T-helper 2 cell treated with Interferon-gamma antibody and Interleukin-4, amounts not matched to agents 5 μg/mL and 100 μg/mL, for 36 hours (primary cell): ENCODE measurements around the gene AKR7A3.
"Not testable (repeated sequence)": the region's sequence is repeated elsewhere in the genome, so short reads cannot be mapped to it uniquely, and the experiment has no call there.

ENCODE experiments used
- DNase-seq: peaks from one replicate; pipeline ENCODE4 v3.0.0; 2021; ENCODE audit warnings: low spot score
- H3K27ac Mint-ChIP-seq: one replicate; pipeline ENCODE4 v1.8.0; 2021; ENCODE audit warnings: mild to moderate bottlenecking, mixed read lengths
- H3K27me3 Mint-ChIP-seq: one replicate; pipeline ENCODE4 v1.8.0; 2021; ENCODE audit warnings: low read depth, mixed read lengths
- H3K36me3 Mint-ChIP-seq: one replicate; pipeline ENCODE4 v1.8.0; 2021; ENCODE audit warnings: low read depth, mixed read lengths
- H3K4me1 Mint-ChIP-seq: one replicate; pipeline ENCODE4 v1.8.0; 2021; ENCODE audit warnings: low read depth, mixed read lengths
- H3K4me3 Mint-ChIP-seq: one replicate; pipeline ENCODE4 v1.8.0; 2022; ENCODE audit warnings: mild to moderate bottlenecking, moderate library complexity, mixed read lengths
- H3K9me3 Mint-ChIP-seq: one replicate; pipeline ENCODE4 v1.8.0; 2021; ENCODE audit warnings: mixed read lengths

Gene AKR7A3

DNA sequence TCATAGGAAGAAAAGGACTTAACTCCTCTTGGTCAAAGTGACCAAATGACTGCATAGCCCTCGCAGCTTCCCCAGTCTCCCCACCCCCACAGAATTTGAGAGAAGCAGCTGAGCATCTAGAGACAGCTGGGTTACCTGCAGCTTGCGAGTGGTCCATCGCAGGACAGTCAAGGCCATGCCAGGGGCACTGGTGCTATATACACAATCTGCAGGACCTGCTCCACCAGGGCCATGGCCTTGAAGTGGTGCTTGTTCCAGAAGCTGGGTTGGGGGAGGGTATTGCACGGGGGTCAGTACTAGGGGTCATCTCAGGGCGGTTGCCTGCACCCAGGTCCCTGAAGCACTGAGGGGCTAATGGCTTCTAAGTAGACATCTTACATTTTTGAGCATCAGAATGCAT is 26.5 kb downstream of the AKR7A3 start:
- no peaks in the 10 kb centered on the region for H3K27me3 Mint-ChIP-seq
- no peaks in the 10 kb centered on the region for H3K9me3 Mint-ChIP-seq
- peaks cover 2% of the 10 kb centered on the region for H3K4me1 Mint-ChIP-seq
- H3K27ac Mint-ChIP-seq: no peak overlapping the region
- no peak for DNase-seq
- no peak overlapping the region for H3K4me3 Mint-ChIP-seq
- H3K36me3 Mint-ChIP-seq: peaks cover 15% of the 10 kb centered on the region

DNA sequence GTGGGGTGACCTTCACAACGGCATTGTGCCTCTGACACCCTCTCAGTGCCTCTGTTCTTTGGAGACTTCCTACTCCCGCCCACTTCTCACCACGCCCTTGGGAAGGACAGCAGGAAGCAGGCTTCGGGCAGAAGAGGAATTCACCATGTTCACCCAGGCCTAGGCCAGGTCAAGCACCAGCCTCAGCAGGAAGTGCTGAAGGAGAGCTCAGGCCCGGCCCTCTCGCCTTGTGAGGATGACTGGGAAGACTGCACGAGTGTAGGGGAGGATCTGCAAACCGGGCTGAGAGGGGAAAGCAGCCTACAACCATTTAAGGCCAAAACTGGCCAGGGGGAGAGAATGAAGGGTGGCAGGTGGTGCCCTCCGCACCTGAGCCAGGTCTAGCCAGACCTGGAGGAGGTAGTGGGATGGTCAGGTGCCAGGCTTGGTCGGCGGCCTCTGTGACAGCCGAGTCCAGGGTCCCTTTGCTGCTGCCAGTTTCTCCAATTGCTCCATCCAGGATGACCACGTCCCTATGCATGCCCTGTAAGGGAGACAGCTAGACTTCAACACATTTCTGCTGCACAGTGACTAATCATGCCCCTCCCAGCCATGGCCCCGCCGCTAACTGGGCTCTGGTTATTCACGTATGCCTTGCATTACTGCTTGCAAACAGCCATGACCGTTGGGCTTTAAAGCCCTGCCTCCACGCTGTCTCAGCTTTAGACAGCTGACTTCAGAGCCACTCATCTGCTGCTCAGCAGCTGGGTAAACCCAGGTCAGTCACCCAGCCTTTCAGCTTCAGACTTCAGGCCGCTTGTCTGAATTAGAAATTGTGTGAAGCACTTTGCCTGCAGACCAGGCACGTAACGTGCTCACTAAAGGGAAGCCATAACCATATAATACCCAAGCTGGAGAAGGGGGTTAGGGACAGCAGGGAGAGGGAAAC is 28.1 kb downstream of the AKR7A3 start:
- H3K27ac Mint-ChIP-seq: no peak overlapping the region
- no peaks in the 10 kb centered on the region for H3K27me3 Mint-ChIP-seq
- H3K9me3 Mint-ChIP-seq: no peaks in the 10 kb centered on the region
- peaks cover 25% of the 10 kb centered on the region for H3K36me3 Mint-ChIP-seq
- no peak for DNase-seq
- H3K4me3 Mint-ChIP-seq: no peak overlapping the region
- peaks cover 3% of the 10 kb centered on the region for H3K4me1 Mint-ChIP-seq

DNA sequence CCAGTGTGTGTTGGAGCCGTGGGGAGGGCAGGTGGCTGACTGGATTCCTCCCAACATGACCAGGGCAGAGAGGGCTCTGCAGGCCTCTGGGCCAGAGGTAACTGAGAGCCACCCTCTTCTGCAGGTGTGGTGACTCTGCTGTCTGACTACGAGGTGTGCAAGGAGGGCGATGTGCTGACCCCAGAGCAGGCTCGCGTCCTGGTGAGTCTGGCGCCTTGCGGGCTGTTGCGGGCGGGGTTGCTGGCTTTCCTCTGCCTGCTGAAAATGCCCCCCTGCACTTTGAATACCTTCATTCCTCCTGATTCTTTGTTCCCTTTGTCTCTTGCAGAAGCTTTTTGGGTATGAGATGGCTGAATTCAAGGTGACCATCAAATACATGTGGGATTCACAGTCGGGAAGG is 30.2 kb downstream of the AKR7A3 start:
- H3K27ac Mint-ChIP-seq: no peak overlapping the region
- no peaks in the 10 kb centered on the region for H3K9me3 Mint-ChIP-seq
- H3K27me3 Mint-ChIP-seq: no peaks in the 10 kb centered on the region
- H3K4me3 Mint-ChIP-seq: no peak overlapping the region
- H3K4me1 Mint-ChIP-seq: peaks cover 4% of the 10 kb centered on the region
- DNase-seq: no peak
- peaks cover 30% of the 10 kb centered on the region for H3K36me3 Mint-ChIP-seq

DNA sequence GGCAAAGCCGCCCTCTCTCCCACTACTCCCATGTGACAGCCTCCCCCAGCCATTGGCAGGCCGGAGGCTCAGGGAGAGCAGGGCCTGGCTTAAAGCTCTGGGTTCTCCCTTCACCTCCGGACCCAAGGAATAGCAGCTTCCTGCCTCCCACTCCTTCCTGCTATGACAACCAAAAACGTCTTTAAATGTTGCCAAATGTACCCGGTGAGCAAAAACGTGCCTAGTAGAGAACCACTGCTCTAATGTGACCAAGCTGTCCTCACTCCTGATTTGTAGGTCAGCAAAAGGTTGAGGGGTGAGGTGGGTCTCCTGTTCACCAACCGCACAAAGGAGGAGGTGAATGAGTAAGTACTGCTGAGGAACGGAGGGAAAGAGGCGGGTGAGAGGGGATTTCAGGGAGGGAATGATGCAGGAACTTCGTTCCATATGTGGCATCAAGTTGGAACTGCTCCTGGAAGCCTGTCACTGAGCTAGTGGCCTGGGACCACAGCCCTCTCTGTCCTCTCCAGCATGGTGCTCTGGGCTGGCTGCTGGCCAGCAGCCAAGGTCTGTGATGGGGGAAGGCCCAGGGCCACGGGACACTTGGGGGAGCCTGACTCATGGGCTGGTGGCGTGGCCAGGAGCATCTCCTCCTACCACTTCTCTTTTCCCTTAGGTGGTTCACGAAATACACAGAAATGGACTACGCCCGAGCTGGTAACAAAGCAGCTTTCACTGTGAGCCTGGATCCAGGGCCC is 31.2 kb downstream of the AKR7A3 start:
- DNase-seq: peak; percentile 32
- Mint-ChIP-seq H3K27ac (peak overlapping the region; percentile 57), H3K4me3 (no peak overlapping the region), H3K9me3 (no peaks in the 10 kb centered on the region), H3K27me3 (no peaks in the 10 kb centered on the region), H3K4me1 (peaks cover 9% of the 10 kb centered on the region), H3K36me3 (peaks cover 30% of the 10 kb centered on the region)

DNA sequence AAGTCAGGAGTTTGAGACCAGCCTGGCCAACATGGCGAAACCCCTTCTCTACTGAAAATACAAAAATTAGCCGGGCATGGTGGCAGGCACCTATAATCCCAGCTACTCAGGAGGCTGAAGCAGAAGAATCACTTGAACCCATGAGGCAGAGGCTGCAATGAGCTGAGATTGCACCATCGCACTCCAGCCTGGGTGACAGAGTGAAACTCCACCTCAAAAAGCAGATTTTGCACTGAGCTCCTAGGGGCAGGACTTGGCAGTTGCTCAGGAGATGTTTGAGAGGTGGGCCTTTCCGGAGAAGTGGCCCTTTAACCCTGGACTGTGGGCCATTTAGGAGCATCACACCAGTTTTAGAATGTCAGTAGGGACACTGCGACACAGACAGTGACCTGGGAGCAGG is 32.3 kb downstream of the AKR7A3 start:
- H3K36me3 Mint-ChIP-seq: peaks cover 32% of the 10 kb centered on the region
- H3K9me3 Mint-ChIP-seq, H3K4me3 Mint-ChIP-seq, H3K27me3 Mint-ChIP-seq, H3K4me1 Mint-ChIP-seq, H3K27ac Mint-ChIP-seq, DNase-seq: not testable (repeated sequence)

DNA sequence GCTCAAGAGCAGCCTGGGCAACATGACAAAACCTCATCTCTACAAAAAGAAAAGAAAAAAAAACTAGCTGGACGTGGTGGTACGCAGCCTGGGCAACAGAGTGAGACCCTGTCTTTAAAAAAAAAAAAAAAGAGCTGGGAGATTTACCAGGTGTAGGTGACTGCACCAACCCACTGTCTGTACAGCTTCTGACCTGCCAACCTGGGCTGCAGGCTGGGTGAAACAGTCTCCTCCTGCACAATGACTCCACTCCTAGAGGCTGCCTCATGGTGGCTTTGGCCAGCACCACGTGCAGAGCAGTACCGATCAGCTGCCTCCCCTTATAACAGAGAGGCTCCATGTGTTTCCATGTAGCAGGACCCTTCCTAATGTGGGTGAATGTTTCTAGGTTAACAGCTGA is 33.3 kb downstream of the AKR7A3 start:
- Mint-ChIP-seq H3K27ac (no peak overlapping the region), H3K4me3 (no peak overlapping the region), H3K36me3 (peaks cover 32% of the 10 kb centered on the region)

DNA sequence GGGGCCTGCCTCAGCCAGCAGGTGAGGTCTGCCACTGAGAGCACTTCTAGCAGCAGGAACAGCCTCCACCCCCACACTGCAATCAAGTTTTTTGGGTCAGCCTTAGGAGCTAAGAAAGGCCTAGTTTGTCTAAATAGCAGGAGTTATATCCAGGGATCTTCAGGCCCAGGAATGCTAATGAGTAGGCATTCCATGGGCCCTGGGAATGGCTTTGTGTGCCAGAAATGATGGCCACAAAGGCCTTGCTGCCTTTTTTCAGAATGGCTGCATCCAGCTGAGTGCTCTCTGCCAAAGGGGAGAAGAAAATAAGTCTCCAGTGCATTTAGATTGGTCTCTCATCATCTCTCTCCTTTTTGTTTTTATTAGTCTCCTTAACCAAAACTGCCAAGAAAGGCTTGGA is 34.2 kb downstream of the AKR7A3 start:
- Mint-ChIP-seq H3K9me3 (no peaks in the 10 kb centered on the region), H3K27me3 (no peaks in the 10 kb centered on the region), H3K27ac (no peak overlapping the region), H3K36me3 (peaks cover 27% of the 10 kb centered on the region), H3K4me1 (peaks cover 16% of the 10 kb centered on the region), H3K4me3 (no peak overlapping the region)
- no peak for DNase-seq

More for the DNA sequence above, 33.3 kb downstream of the AKR7A3 start:
- DNase-seq: no peak
- H3K9me3 Mint-ChIP-seq: no peaks in the 10 kb centered on the region
- H3K27me3 Mint-ChIP-seq: no peaks in the 10 kb centered on the region
- H3K4me1 Mint-ChIP-seq: peaks cover 13% of the 10 kb centered on the region

DNA sequence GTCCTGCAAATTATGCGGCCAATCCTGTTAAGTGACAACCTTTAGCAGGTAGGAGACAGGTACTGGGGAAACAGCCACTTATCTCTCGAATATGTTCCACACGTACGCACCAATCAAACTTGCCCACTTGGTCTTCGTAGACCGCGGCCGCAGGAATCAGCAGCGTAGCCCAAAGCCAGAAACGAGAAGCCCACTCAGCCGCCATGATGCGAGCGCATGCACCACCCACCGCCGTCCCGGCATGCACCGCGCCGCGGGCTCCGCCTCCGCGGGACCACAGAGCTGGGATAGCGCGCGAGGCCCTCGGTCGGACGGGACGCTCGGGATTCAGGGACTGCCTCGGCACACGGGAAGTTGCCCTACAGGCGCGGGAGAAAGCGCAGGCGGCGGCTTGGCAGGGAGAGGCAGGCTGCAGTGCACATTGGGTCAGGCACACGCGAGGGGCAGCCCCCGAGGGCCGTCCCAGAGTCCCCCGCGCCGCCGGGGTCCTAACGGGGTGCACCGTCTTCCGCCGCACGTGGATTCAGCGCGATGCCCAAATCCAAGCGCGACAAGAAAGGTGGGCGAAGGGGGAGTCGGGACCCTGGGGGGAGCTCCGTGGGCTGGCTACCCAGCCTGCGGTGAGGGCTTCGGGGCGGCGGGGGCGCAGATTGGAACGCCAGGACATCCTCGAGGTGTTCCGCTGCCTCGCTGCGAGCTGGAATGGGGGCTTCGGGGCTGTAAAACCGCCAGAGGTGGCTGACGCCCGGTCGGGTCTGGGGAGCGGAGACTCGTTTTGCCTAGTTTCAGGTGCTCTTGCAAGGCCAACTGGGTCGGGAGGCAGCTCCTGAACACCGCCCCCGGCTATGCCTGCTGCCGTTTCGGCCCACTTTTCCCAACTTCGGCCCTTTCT is 37.0 kb downstream of the AKR7A3 start, which contains the start of the genes EMC1 and MRTO4:
Gene EMC1, minus strand, starts transcription at position 220 of the 892 bp plus-strand sequence. Its CDS starts 15 bp downstream, at position 205.
Gene MRTO4, plus strand, starts transcription at position 501 of the 892 bp plus-strand sequence. Its CDS starts 31 bp downstream, at position 532.
- Mint-ChIP-seq H3K27me3 (no peaks in the 10 kb centered on the region), H3K27ac (peak within 1 kb of the TSS; percentile 98), H3K36me3 (peaks cover 12% of the 10 kb centered on the region), H3K4me1 (peaks cover 15% of the 10 kb centered on the region), H3K9me3 (no peaks in the 10 kb centered on the region), H3K4me3 (peak within 1 kb of the TSS; percentile 99)
- peak; percentile 91 for DNase-seq

DNA sequence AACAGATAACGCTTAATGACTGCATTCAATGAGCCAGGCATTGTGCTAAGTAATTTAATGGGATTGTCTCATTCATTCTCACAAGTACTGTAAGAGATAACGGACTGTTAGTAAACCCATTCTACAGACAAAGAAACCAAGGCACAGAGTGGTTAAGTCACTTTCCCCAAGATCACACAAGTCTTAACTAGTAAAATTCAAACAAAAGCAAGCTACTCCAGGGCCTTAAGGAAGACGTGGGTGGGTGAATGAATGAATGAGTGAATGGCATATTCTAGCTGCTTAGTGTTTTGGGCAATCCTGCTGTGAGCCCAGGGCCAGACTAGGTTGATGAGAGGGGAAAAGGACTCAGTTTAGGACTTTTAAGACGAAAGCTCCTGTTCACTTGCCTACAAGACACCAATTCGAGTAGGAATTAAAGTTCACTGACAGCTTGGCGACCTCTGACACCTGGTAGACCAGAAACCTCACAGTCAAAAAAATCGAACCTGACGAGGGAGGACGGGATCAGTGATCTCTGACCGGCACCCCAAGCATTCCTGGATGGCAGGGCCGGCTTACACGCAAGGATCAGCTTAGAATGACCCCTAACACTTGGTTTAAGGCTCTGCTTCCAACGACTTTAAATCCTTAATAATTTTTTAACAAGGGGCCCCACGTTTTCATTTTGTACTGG is 37.8 kb downstream of the AKR7A3 start:
- Mint-ChIP-seq H3K4me1 (peaks cover 15% of the 10 kb centered on the region), H3K27me3 (no peaks in the 10 kb centered on the region), H3K9me3 (no peaks in the 10 kb centered on the region), H3K27ac (peak overlapping the region; percentile 98), H3K36me3 (peaks cover 10% of the 10 kb centered on the region), H3K4me3 (peak overlapping the region; percentile 99)
- peak; percentile 6 for DNase-seq

DNA sequence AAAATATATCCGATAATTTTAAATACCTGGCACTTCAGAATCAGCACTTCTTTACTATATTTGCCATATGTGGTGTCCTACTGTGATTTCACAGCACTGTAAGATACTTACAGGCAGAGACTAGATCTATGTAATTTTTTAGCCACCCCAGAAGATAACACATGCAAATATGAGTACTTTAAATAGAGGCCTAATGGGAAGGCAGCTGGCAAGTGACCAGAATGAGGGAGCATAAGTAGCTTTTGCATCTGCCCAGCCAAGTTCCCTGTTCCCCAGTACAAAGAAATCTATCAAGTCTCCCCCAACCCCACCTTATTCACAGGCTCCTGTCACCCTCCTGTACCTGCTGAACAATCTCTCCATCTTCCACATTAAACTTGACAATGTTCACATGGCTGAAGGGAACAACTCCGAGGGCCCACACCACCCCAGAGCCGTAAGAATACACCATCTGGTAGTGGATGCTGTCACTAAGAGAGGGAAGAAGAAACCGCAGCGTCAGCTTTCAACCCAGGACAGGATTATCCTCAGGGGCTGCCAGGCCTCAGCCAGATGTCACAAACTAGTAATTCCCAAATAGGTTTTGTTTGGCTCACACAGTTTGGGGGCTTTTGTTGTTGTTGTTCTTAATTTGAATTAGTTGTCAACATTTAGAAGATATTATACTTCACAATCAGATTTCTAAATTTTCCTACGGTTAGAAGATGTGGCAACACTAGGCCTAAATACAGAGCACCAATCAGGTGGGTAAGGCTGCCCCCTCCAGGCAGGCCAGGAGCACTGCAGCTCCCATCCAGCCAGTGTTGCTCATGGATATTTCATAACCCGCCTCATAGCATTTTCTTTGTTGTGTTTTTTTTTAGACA is 47.7 kb downstream of the AKR7A3 start:
- no peaks in the 10 kb centered on the region for H3K27me3 Mint-ChIP-seq
- peak overlapping the region; percentile 15 for H3K27ac Mint-ChIP-seq
- peaks cover 4% of the 10 kb centered on the region for H3K4me1 Mint-ChIP-seq
- H3K4me3 Mint-ChIP-seq: no peak overlapping the region
- no peaks in the 10 kb centered on the region for H3K9me3 Mint-ChIP-seq
- H3K36me3 Mint-ChIP-seq: peaks cover 49% of the 10 kb centered on the region
- peak; percentile 46 for DNase-seq

DNA sequence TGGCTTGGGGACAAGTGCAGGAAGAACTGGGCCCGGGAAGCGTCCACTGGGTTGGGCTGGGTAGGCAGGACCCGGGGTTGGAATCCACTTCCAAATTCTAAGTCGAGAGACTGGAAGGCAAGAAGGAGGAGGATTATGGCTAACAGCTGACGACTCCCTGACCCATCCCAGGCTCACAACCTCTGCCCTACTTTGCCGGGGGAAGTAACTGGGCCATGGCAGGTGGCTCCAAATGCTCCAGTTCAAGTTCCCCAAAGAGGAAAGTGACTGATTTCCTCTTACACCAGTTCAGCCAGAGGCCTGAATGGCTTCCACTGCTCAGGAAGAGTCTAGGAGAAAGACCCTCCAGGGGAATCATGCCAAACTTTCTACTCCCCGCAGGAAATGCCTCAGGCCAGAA is 48.7 kb downstream of the AKR7A3 start:
- no peak for DNase-seq
- Mint-ChIP-seq H3K9me3 (no peaks in the 10 kb centered on the region), H3K4me1 (peaks cover 4% of the 10 kb centered on the region), H3K4me3 (no peak overlapping the region), H3K36me3 (peaks cover 49% of the 10 kb centered on the region), H3K27ac (no peak overlapping the region), H3K27me3 (no peaks in the 10 kb centered on the region)

DNA sequence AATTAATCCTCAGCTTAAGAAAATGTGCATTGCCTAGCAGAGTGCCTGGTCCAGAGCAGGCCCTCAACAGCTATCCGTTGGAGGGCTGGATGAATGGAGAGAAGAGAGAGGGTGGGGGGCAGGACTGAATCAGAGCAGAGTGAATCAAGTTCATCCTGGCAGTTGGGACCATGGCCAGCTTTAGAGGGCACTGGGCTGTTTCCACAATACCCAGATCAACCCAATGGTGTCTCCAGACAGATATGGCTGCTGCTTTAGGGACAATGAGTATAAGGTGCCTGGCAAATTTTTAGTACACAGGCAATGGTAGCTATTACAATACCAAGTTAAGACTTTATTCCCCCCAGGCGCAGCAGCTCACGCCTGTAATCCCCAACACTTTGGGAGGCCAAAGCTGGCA is 54.3 kb downstream of the AKR7A3 start:
- DNase-seq: no peak

More for the DNA sequence above, 54.3 kb downstream of the AKR7A3 start:
- Mint-ChIP-seq H3K4me3 (no peak overlapping the region), H3K27ac (no peak overlapping the region), H3K4me1 (no peaks in the 10 kb centered on the region), H3K9me3 (no peaks in the 10 kb centered on the region), H3K36me3 (peaks cover 42% of the 10 kb centered on the region), H3K27me3 (no peaks in the 10 kb centered on the region)
